ENCODE measurements around the gene ABHD4.

Gene ABHD4

GRCh38 chr14:22623047-22623446, 24.9 kb downstream of the ABHD4 start:
- no CpG with 5 or more reads among the region's 2 CpGs for WGBS, 2 donors (ENCODE audit: extremely low coverage in 2 of 2, insufficient read length in 2 of 2, insufficient replicate concordance in 1 of 2)
- DNase-seq (ENCODE audit: low spot score), result no peak
- Histone ChIP-seq H4K8ac (ENCODE audit: low read depth, low read length) (no peak overlapping the region), H2BK12ac (ENCODE audit: low read length) (no peak overlapping the region), H2BK15ac (ENCODE audit: low read length) (no peak overlapping the region), H3K18ac (ENCODE audit: low read length) (no peak overlapping the region), H4K91ac (ENCODE audit: low read depth, low read length, poor library complexity) (no peak overlapping the region), H3K27ac (replicated peaks; ENCODE audit: low read length) (no peak overlapping the region), H3K4me2 (ENCODE audit: insufficient read depth, low read length, poor library complexity, severe bottlenecking) (no peak overlapping the region), H3K4ac (ENCODE audit: low read length) (no peak overlapping the region), H3K79me1 (ENCODE audit: low read depth, low read length) (no peaks in the 10 kb centered on the region), H3K4me3 (ENCODE audit: low read length in 2 of 2) (no peak overlapping the region), H3K27me3 (ENCODE audit: control insufficient read depth in 3 of 3, insufficient read depth in 3 of 3, low read depth in 1 of 3, low read length in 3 of 3) (no peaks in the 10 kb centered on the region), H3K9ac (ENCODE audit: low read depth, low read length, poor library complexity) (no peak overlapping the region), H2AK5ac (ENCODE audit: low read depth, low read length) (no peak overlapping the region), H3K4me1 (ENCODE audit: control insufficient read depth in 2 of 2, insufficient read depth in 1 of 2, low read depth in 1 of 2, low read length in 2 of 2) (no peaks in the 10 kb centered on the region), H3K36me3 (replicated peaks in 1 of 2; ENCODE audit: control insufficient read depth in 2 of 2, insufficient read depth in 2 of 2, low read length in 2 of 2) (no peaks in the 10 kb centered on the region), H2BK120ac (ENCODE audit: low read depth, low read length) (no peak overlapping the region), H2AFZ (ENCODE audit: low read length) (no peak overlapping the region), H3K14ac (ENCODE audit: low read length) (no peak overlapping the region), H2BK5ac (ENCODE audit: low read length) (no peak overlapping the region), H3K23ac (ENCODE audit: low read depth, low read length, poor library complexity) (no peak overlapping the region), H3K9me3 (replicated peaks in 1 of 2; ENCODE audit: control insufficient read depth in 2 of 2, insufficient read depth in 1 of 2, low read depth in 1 of 2, low read length in 2 of 2) (peaks cover 2% of the 10 kb centered on the region in 2 donors)

GRCh38 chr14:22626590-22626989, 28.5 kb downstream of the ABHD4 start:
- no peak overlapping the region for H3K9ac ChIP-seq (ENCODE audit: low read depth, low read length, poor library complexity)
- no peak overlapping the region for H3K18ac ChIP-seq (ENCODE audit: low read length)
- H3K27me3 ChIP-seq (ENCODE audit: control insufficient read depth in 3 of 3, insufficient read depth in 3 of 3, low read depth in 1 of 3, low read length in 3 of 3), result no peaks in the 10 kb centered on the region
- H4K91ac ChIP-seq (ENCODE audit: low read depth, low read length, poor library complexity), result no peak overlapping the region
- no peaks in the 10 kb centered on the region for H3K36me3 ChIP-seq (replicated peaks in 1 of 2; ENCODE audit: control insufficient read depth in 2 of 2, insufficient read depth in 2 of 2, low read length in 2 of 2)
- no peak overlapping the region for H2AFZ ChIP-seq (ENCODE audit: low read length)
- no peak for DNase-seq (ENCODE audit: low spot score)
- H2BK120ac ChIP-seq (ENCODE audit: low read depth, low read length), result no peak overlapping the region
- H2BK5ac ChIP-seq (ENCODE audit: low read length), result no peak overlapping the region
- no peak overlapping the region for H2BK12ac ChIP-seq (ENCODE audit: low read length)
- no peak overlapping the region for H4K8ac ChIP-seq (ENCODE audit: low read depth, low read length)
- no peaks in the 10 kb centered on the region for H3K4me1 ChIP-seq (ENCODE audit: control insufficient read depth in 2 of 2, insufficient read depth in 1 of 2, low read depth in 1 of 2, low read length in 2 of 2)
- no peak overlapping the region for H3K4ac ChIP-seq (ENCODE audit: low read length)
- no peak overlapping the region for H3K23ac ChIP-seq (ENCODE audit: low read depth, low read length, poor library complexity)
- H3K4me2 ChIP-seq (ENCODE audit: insufficient read depth, low read length, poor library complexity, severe bottlenecking), result no peak overlapping the region
- no peak overlapping the region for H3K14ac ChIP-seq (ENCODE audit: low read length)
- no peak overlapping the region for H3K4me3 ChIP-seq (ENCODE audit: low read length in 2 of 2)
- H2AK5ac ChIP-seq (ENCODE audit: low read depth, low read length), result no peak overlapping the region
- no peak overlapping the region for H2BK15ac ChIP-seq (ENCODE audit: low read length)
- peaks cover 2% of the 10 kb centered on the region in 2 donors for H3K9me3 ChIP-seq (replicated peaks in 1 of 2; ENCODE audit: control insufficient read depth in 2 of 2, insufficient read depth in 1 of 2, low read depth in 1 of 2, low read length in 2 of 2)
- no peaks in the 10 kb centered on the region for H3K79me1 ChIP-seq (ENCODE audit: low read depth, low read length)
- H3K27ac ChIP-seq (replicated peaks; ENCODE audit: low read length), result no peak overlapping the region
- WGBS, 2 donors (ENCODE audit: extremely low coverage in 2 of 2, insufficient read length in 2 of 2, insufficient replicate concordance in 1 of 2), result no CpG with 5 or more reads among the region's 6 CpGs

GRCh38 chr14:22627506-22628263, 29.6 kb downstream of the ABHD4 start:
- no peak overlapping the region for H3K4ac ChIP-seq (ENCODE audit: low read length)
- no peak overlapping the region for H2AFZ ChIP-seq (ENCODE audit: low read length)
- H3K36me3 ChIP-seq (replicated peaks in 1 of 2; ENCODE audit: control insufficient read depth in 2 of 2, insufficient read depth in 2 of 2, low read length in 2 of 2), result no peaks in the 10 kb centered on the region
- no peak overlapping the region for H4K8ac ChIP-seq (ENCODE audit: low read depth, low read length)
- no peak overlapping the region for H3K23ac ChIP-seq (ENCODE audit: low read depth, low read length, poor library complexity)
- H4K91ac ChIP-seq (ENCODE audit: low read depth, low read length, poor library complexity), result no peak overlapping the region
- H2BK120ac ChIP-seq (ENCODE audit: low read depth, low read length), result no peak overlapping the region
- no peak overlapping the region for H3K27ac ChIP-seq (replicated peaks; ENCODE audit: low read length)
- DNase-seq (ENCODE audit: low spot score), result no peak
- WGBS, 2 donors (ENCODE audit: extremely low coverage in 2 of 2, insufficient read length in 2 of 2, insufficient replicate concordance in 1 of 2), result no CpG with 5 or more reads among the region's 7 CpGs
- H2AK5ac ChIP-seq (ENCODE audit: low read depth, low read length), result no peak overlapping the region
- H3K4me3 ChIP-seq (ENCODE audit: low read length in 2 of 2), result no peak overlapping the region
- no peak overlapping the region for H3K14ac ChIP-seq (ENCODE audit: low read length)
- no peak overlapping the region for H2BK12ac ChIP-seq (ENCODE audit: low read length)
- H3K9me3 ChIP-seq (replicated peaks in 1 of 2; ENCODE audit: control insufficient read depth in 2 of 2, insufficient read depth in 1 of 2, low read depth in 1 of 2, low read length in 2 of 2), result no peaks in the 10 kb centered on the region
- H2BK15ac ChIP-seq (ENCODE audit: low read length), result no peak overlapping the region
- no peak overlapping the region for H3K9ac ChIP-seq (ENCODE audit: low read depth, low read length, poor library complexity)
- no peak overlapping the region for H3K18ac ChIP-seq (ENCODE audit: low read length)
- no peaks in the 10 kb centered on the region for H3K79me1 ChIP-seq (ENCODE audit: low read depth, low read length)
- H3K4me1 ChIP-seq (ENCODE audit: control insufficient read depth in 2 of 2, insufficient read depth in 1 of 2, low read depth in 1 of 2, low read length in 2 of 2), result no peaks in the 10 kb centered on the region
- H3K4me2 ChIP-seq (ENCODE audit: insufficient read depth, low read length, poor library complexity, severe bottlenecking), result no peak overlapping the region
- H2BK5ac ChIP-seq (ENCODE audit: low read length), result no peak overlapping the region
- no peaks in the 10 kb centered on the region for H3K27me3 ChIP-seq (ENCODE audit: control insufficient read depth in 3 of 3, insufficient read depth in 3 of 3, low read depth in 1 of 3, low read length in 3 of 3)

- Histone ChIP-seq H3K4ac (ENCODE audit: low read length) (no peak overlapping the region), H4K91ac (ENCODE audit: low read depth, low read length, poor library complexity) (no peak overlapping the region), H3K18ac (ENCODE audit: low read length) (no peak overlapping the region), H3K36me3 (replicated peaks in 1 of 2; ENCODE audit: control insufficient read depth in 2 of 2, insufficient read depth in 2 of 2, low read length in 2 of 2) (no peaks in the 10 kb centered on the region), H3K4me2 (ENCODE audit: insufficient read depth, low read length, poor library complexity, severe bottlenecking) (no peak overlapping the region), H3K4me1 (ENCODE audit: control insufficient read depth in 2 of 2, insufficient read depth in 1 of 2, low read depth in 1 of 2, low read length in 2 of 2) (no peaks in the 10 kb centered on the region), H3K14ac (ENCODE audit: low read length) (no peak overlapping the region), H3K27me3 (ENCODE audit: control insufficient read depth in 3 of 3, insufficient read depth in 3 of 3, low read depth in 1 of 3, low read length in 3 of 3) (no peaks in the 10 kb centered on the region), H3K27ac (replicated peaks; ENCODE audit: low read length) (no peak overlapping the region), H2AFZ (ENCODE audit: low read length) (no peak overlapping the region), H2BK15ac (ENCODE audit: low read length) (no peak overlapping the region), H3K9ac (ENCODE audit: low read depth, low read length, poor library complexity) (no peak overlapping the region), H2BK12ac (ENCODE audit: low read length) (no peak overlapping the region), H2AK5ac (ENCODE audit: low read depth, low read length) (no peak overlapping the region), H3K4me3 (ENCODE audit: low read length in 2 of 2) (no peak overlapping the region), H2BK120ac (ENCODE audit: low read depth, low read length) (no peak overlapping the region), H2BK5ac (ENCODE audit: low read length) (no peak overlapping the region), H4K8ac (ENCODE audit: low read depth, low read length) (no peak overlapping the region), H3K23ac (ENCODE audit: low read depth, low read length, poor library complexity) (no peak overlapping the region), H3K9me3 (replicated peaks in 1 of 2; ENCODE audit: control insufficient read depth in 2 of 2, insufficient read depth in 1 of 2, low read depth in 1 of 2, low read length in 2 of 2) (no peaks in the 10 kb centered on the region), H3K79me1 (ENCODE audit: low read depth, low read length) (no peaks in the 10 kb centered on the region)
- DNase-seq (ENCODE audit: low spot score), result no peak
- WGBS, 2 donors (ENCODE audit: extremely low coverage in 2 of 2, insufficient read length in 2 of 2, insufficient replicate concordance in 1 of 2), result no CpG with 5 or more reads among the region's 5 CpGs
These were observed 31.3 kb downstream of the ABHD4 start for GRCh38 chr14:22629361-22629760.

Data from neuronal stem cell (in vitro differentiated cells).